Effector memory CD4-positive, alpha-beta T cell (primary cell): ENCODE results near the gene PPP4R4.
"Not testable (repeated sequence)": the region's sequence is repeated elsewhere in the genome, so short reads cannot be mapped to it uniquely, and the experiment has no call there.

Experiments used
- DNase-seq, 3 donors: peaks; one replicate each; pipeline ENCODE4 v3.0.0-alpha.2; 2020
- H3K27ac ChIP-seq: 2 replicates; pipeline ENCODE4 v1.7.0; 2013; ENCODE audit warnings: mild to moderate bottlenecking, low read length, moderate library complexity; ENCODE audit not compliant: insufficient read depth, poor library complexity, severe bottlenecking
- H3K27me3 ChIP-seq: replicated peaks from 2 replicates; pipeline ENCODE4 v1.7.0; 2013; ENCODE audit warnings: mild to moderate bottlenecking, low read length; ENCODE audit not compliant: insufficient read depth, control insufficient read depth, poor library complexity, severe bottlenecking
- H3K36me3 ChIP-seq: 2 replicates; pipeline ENCODE4 v1.7.0; 2013; ENCODE audit warnings: mild to moderate bottlenecking, low read length, moderate library complexity; ENCODE audit not compliant: control insufficient read depth, insufficient read depth
- H3K4me1 ChIP-seq: 2 replicates; pipeline ENCODE4 v1.7.0; 2013; ENCODE audit warnings: low read length, mild to moderate bottlenecking; ENCODE audit not compliant: control insufficient read depth, insufficient read depth, poor library complexity, severe bottlenecking
- H3K4me3 ChIP-seq: 2 replicates; pipeline ENCODE4 v1.7.0; 2013; ENCODE audit warnings: low read length, low read depth, mild to moderate bottlenecking; ENCODE audit not compliant: insufficient read depth, poor library complexity, severe bottlenecking
- H3K9me3 ChIP-seq: 2 replicates; pipeline ENCODE4 v1.7.0; 2013; ENCODE audit warnings: mild to moderate bottlenecking, low read length, moderate library complexity; ENCODE audit not compliant: control insufficient read depth

Gene PPP4R4

GRCh38 chr14:94144765-94145164, 29.4 kb upstream of the PPP4R4 start:
- Histone ChIP-seq H3K4me3 (no peak overlapping the region), H3K27me3 (no peaks in the 10 kb centered on the region), H3K4me1 (no peaks in the 10 kb centered on the region), H3K27ac (no peak overlapping the region), H3K9me3 (no peaks in the 10 kb centered on the region), H3K36me3 (no peaks in the 10 kb centered on the region)
- no peak for DNase-seq

GRCh38 chr14:94145902-94146527, 28.1 kb upstream of the PPP4R4 start:
- no peaks in the 10 kb centered on the region for H3K4me1 ChIP-seq
- no peak overlapping the region for H3K4me3 ChIP-seq
- H3K36me3 ChIP-seq: no peaks in the 10 kb centered on the region
- no peak for DNase-seq
- no peaks in the 10 kb centered on the region for H3K9me3 ChIP-seq
- H3K27me3 ChIP-seq: no peaks in the 10 kb centered on the region
- H3K27ac ChIP-seq: no peak overlapping the region

GRCh38 chr14:94152676-94153075, 21.4 kb upstream of the PPP4R4 start:
- H3K36me3 ChIP-seq: no peaks in the 10 kb centered on the region
- H3K27ac ChIP-seq: no peak overlapping the region
- no peaks in the 10 kb centered on the region for H3K9me3 ChIP-seq
- no peaks in the 10 kb centered on the region for H3K27me3 ChIP-seq
- no peak for DNase-seq
- no peak overlapping the region for H3K4me3 ChIP-seq
- H3K4me1 ChIP-seq: no peaks in the 10 kb centered on the region

GRCh38 chr14:94153750-94154342, 20.3 kb upstream of the PPP4R4 start:
- no peaks in the 10 kb centered on the region for H3K36me3 ChIP-seq
- H3K9me3 ChIP-seq: no peaks in the 10 kb centered on the region
- no peaks in the 10 kb centered on the region for H3K27me3 ChIP-seq
- no peak overlapping the region for H3K4me3 ChIP-seq
- H3K4me1 ChIP-seq: peaks cover 9% of the 10 kb centered on the region
- H3K27ac ChIP-seq: no peak overlapping the region
- no peak for DNase-seq

GRCh38 chr14:94156143-94156542, 18.0 kb upstream of the PPP4R4 start:
- H3K27me3 ChIP-seq, H3K4me3 ChIP-seq, DNase-seq, H3K36me3 ChIP-seq, H3K9me3 ChIP-seq, H3K27ac ChIP-seq: not testable (repeated sequence)
- peaks cover 16% of the 10 kb centered on the region for H3K4me1 ChIP-seq

GRCh38 chr14:94157197-94157596, 16.9 kb upstream of the PPP4R4 start:
- no peaks in the 10 kb centered on the region for H3K27me3 ChIP-seq
- H3K4me1 ChIP-seq: peaks cover 26% of the 10 kb centered on the region
- H3K4me3 ChIP-seq: no peak overlapping the region
- H3K9me3 ChIP-seq: no peaks in the 10 kb centered on the region
- H3K27ac ChIP-seq: no peak overlapping the region
- no peak for DNase-seq
- no peaks in the 10 kb centered on the region for H3K36me3 ChIP-seq

- H3K36me3 ChIP-seq: no peaks in the 10 kb centered on the region
- DNase-seq: no peak
- peaks cover 32% of the 10 kb centered on the region for H3K4me1 ChIP-seq
- no peaks in the 10 kb centered on the region for H3K9me3 ChIP-seq
- H3K4me3 ChIP-seq: no peak overlapping the region
- no peaks in the 10 kb centered on the region for H3K27me3 ChIP-seq
- no peak overlapping the region for H3K27ac ChIP-seq
Measured at GRCh38 chr14:94158239-94158883, 15.8 kb upstream of the PPP4R4 start.

- DNase-seq: no peak
- no peaks in the 10 kb centered on the region for H3K27me3 ChIP-seq
- H3K27ac ChIP-seq: no peak overlapping the region
- no peaks in the 10 kb centered on the region for H3K36me3 ChIP-seq
- peaks cover 45% of the 10 kb centered on the region for H3K4me1 ChIP-seq
- no peaks in the 10 kb centered on the region for H3K9me3 ChIP-seq
- H3K4me3 ChIP-seq: no peak overlapping the region
Measured at GRCh38 chr14:94161058-94161457, 13.1 kb upstream of the PPP4R4 start.

- H3K27me3 ChIP-seq: no peaks in the 10 kb centered on the region
- no peak for DNase-seq
Measured at GRCh38 chr14:94161981-94162380, 12.1 kb upstream of the PPP4R4 start.

GRCh38 chr14:94162466-94162865, 11.7 kb upstream of the PPP4R4 start:
- H3K27ac ChIP-seq: no peak overlapping the region
- no peak for DNase-seq

More at GRCh38 chr14:94161981-94162380, 12.1 kb upstream of the PPP4R4 start:
- H3K4me3 ChIP-seq: no peak overlapping the region
- no peaks in the 10 kb centered on the region for H3K9me3 ChIP-seq
- no peak overlapping the region for H3K27ac ChIP-seq
- no peaks in the 10 kb centered on the region for H3K36me3 ChIP-seq
- H3K4me1 ChIP-seq: peaks cover 45% of the 10 kb centered on the region

More at GRCh38 chr14:94162466-94162865, 11.7 kb upstream of the PPP4R4 start:
- Histone ChIP-seq H3K27me3 (no peaks in the 10 kb centered on the region), H3K9me3 (no peaks in the 10 kb centered on the region), H3K4me3 (no peak overlapping the region), H3K4me1 (peaks cover 45% of the 10 kb centered on the region), H3K36me3 (no peaks in the 10 kb centered on the region)
